ENCODE results near the gene OSBPL2. TPM values are rescaled to one million over a fixed set of nuclear protein-coding genes. Genes with fewer than 3 reads are reported as not detected.

Gene OSBPL2
- 10 to 100 TPM; 23.1 to 31.6 (median 27.1) TPM for total RNA-seq

GRCh38 chr20:62237801-62238568, at the start of gene OSBPL2:
Gene OSBPL2, plus strand, starts transcription at chr20:62238521. Its CDS starts 17,664 bp downstream, at chr20:62256185.
- peak within 1 kb of the TSS; percentile 82 to 91 (median 84) for H3K27ac ChIP-seq
- DNase-seq (ENCODE audit: low spot score in 2 of 2), result peak; percentile 99
- no peaks in the 10 kb centered on the region for H3K9me3 ChIP-seq
- peaks cover 0 to 9% of the 10 kb centered on the region in 2 donors for H3K27me3 ChIP-seq
- WGBS, 2 donors, result 1 to 2% methylated on average over 22 to 28 of the region's 55 CpGs
- H3K4me1 ChIP-seq, result peaks cover 0 to 30% (median 12%) of the 10 kb centered on the region in 4 donors
- H3K36me3 ChIP-seq, result peaks cover 0 to 9% (median 0%) of the 10 kb centered on the region in 3 donors
- peak in 1 of 2 donors; percentile 36 for TF ChIP-seq POLR2A (IDR thresholded peaks at IDR 0.05)
- TF ChIP-seq EP300 (IDR thresholded peaks at IDR 0.05), result peak in 1 of 2 donors; percentile 52
- peak in 1 of 5 experiments; percentile 30 for TF ChIP-seq CTCF (IDR thresholded peaks at IDR 0.05)
- peak within 1 kb of the TSS; percentile 69 to 97 (median 80) for H3K4me3 ChIP-seq

- Histone ChIP-seq H3K4me1 (peaks cover 0 to 22% (median 1%) of the 10 kb centered on the region in 4 donors), H3K27ac (no peak overlapping the region), H3K36me3 (peaks cover 0 to 62% (median 13%) of the 10 kb centered on the region in 3 donors), H3K4me3 (no peak overlapping the region), H3K9me3 (no peaks in the 10 kb centered on the region), H3K27me3 (no peaks in the 10 kb centered on the region)
- 83 to 84% methylated on average over 25 of the region's 25 CpGs for WGBS, 2 donors
- TF ChIP-seq POLR2A (IDR thresholded peaks at IDR 0.05), result no peak
- no peak for TF ChIP-seq CTCF (IDR thresholded peaks at IDR 0.05)
- no peak for TF ChIP-seq EP300 (IDR thresholded peaks at IDR 0.05)
- DNase-seq (ENCODE audit: low spot score in 2 of 2), result no peak
These were observed 47.5 kb upstream of the OSBPL2 start for GRCh38 chr20:62190639-62191411.

GRCh38 chr20:62191781-62192559, 46.4 kb upstream of the OSBPL2 start:
- no peak for DNase-seq (ENCODE audit: low spot score in 2 of 2)
- Histone ChIP-seq H3K4me3 (no peak overlapping the region), H3K9me3 (no peaks in the 10 kb centered on the region), H3K4me1 (peaks cover 0 to 17% (median under 1%) of the 10 kb centered on the region in 4 donors), H3K36me3 (peaks cover 0 to 73% (median 13%) of the 10 kb centered on the region in 3 donors), H3K27ac (no peak overlapping the region), H3K27me3 (no peaks in the 10 kb centered on the region)
- 71 to 82% methylated on average over 13 to 14 of the region's 14 CpGs for WGBS, 2 donors
- no peak for TF ChIP-seq EP300 (IDR thresholded peaks at IDR 0.05)
- TF ChIP-seq CTCF (IDR thresholded peaks at IDR 0.05), result no peak

GRCh38 chr20:62192635-62193034, 45.7 kb upstream of the OSBPL2 start:
- H3K4me1 ChIP-seq, result peaks cover 0 to 11% (median 0%) of the 10 kb centered on the region in 4 donors
- 85 to 86% methylated on average over 10 of the region's 10 CpGs for WGBS, 2 donors
- DNase-seq (ENCODE audit: low spot score in 2 of 2), result no peak
- no peak overlapping the region for H3K4me3 ChIP-seq
- no peaks in the 10 kb centered on the region for H3K27me3 ChIP-seq
- H3K9me3 ChIP-seq, result no peaks in the 10 kb centered on the region
- no peak overlapping the region for H3K27ac ChIP-seq
- TF ChIP-seq CTCF (IDR thresholded peaks at IDR 0.05), result no peak
- TF ChIP-seq POLR2A (IDR thresholded peaks at IDR 0.05), result no peak
- no peak for TF ChIP-seq EP300 (IDR thresholded peaks at IDR 0.05)
- peaks cover 0 to 80% (median 13%) of the 10 kb centered on the region in 3 donors for H3K36me3 ChIP-seq
